GM21381 (cell line): ENCODE results near the gene ZFYVE21.

ENCODE experiments used
- ATAC-seq: cut with Tn5 transposase; IDR thresholded peaks from one replicate; pipeline ENCODE4 v1.9.1; 2021; ENCODE audit warnings: mild to moderate bottlenecking, moderate library complexity; ENCODE audit not compliant: unreplicated experiment

ZFYVE21 gene

DNA sequence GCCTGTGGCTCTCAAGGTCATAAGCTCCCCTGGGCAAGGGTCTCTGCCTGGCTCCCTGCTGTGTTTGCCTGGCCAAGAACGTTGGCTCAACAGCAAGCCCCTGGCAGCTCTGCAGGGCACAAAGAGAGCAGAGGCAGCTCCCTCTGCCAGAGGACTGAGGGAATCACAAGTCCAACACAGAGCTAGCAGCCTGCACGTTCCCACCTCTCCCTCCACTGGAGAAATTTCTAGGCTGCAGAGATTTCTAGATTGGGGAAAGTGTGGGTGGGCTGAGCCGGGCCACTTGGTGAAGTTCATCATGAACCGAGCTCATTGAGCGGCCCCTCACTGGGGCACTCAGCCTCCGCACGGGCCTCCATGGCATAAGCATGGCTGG, 19.8 kb downstream of the ZFYVE21 start:
- no peak for ATAC-seq

DNA sequence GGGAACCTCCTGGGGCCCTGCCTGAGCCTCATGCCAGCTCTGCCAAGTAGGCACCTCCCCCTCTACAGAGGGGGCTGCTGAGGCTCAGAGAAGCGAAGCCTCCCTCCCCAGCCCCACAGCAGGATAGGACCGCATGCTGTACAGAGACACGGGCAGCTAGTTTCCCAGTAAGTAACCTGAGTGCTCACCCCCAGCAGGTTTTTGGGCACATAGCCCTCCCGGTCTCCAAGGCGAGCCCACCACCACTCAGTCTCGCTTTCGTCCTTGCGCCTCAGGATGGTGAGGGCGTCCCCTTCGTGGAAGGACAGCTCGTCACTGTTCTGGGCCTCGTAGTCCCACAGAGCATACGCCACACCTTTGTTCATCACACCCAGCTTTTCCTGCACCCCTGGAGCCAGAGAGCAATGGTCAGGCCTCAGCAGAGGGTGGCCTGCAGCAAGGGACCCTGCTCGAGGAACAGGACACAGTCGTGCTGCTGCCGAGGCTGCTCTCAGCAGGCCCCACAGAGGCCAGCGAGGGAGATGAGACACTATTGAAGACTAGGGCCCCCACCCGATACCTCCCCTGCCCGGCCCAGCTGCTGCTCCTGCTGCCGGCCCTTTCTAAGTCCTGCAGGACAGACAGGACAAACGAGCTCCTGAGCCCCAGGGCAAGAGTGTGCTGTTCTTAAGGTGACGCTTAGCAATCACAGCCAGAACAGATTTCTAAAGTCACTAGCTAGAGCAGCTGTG, 20.4 kb downstream of the ZFYVE21 start:
- ATAC-seq: no peak

DNA sequence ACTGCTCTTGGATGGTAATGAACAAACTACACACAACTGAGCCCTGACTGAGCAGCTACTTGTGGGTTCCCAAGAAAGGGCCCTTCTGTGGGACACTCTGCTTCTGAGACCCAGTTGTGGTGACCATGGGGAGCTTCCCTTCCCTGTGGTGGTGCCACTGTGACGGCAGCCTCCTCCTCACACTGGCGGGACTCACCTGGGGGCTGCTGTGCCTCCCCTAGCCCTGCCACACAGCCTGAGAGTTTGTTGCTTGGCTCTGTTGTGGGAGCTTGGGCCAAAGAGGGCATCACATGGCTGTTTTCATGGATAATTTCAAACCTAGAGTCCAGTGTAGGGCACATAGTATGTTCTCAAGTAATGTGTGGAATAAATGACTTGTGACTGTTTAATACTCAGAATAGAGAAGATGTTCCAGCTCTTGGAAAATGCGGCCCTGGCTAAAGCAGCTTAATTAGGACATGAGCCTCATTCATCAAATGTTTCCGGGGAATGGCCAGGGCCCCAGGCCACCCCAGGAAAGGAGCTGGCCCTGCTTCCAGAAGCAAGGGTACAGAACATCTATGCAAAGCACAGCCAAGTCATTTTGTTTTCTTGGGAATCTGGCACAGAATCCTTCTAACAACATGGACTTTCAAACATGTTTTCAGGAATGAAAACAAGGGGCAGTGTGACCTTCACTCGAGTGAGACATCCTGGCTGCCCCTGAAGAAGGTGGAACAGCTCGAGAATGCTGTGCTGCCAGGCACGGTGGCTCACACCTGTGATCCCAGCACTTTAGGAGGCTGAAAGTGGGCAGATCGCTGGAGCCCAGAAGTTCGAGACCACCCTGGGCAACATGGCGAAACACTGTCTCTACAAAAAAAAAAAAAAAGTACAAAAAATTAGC, 21.2 kb downstream of the ZFYVE21 start:
- ATAC-seq: no peak

DNA sequence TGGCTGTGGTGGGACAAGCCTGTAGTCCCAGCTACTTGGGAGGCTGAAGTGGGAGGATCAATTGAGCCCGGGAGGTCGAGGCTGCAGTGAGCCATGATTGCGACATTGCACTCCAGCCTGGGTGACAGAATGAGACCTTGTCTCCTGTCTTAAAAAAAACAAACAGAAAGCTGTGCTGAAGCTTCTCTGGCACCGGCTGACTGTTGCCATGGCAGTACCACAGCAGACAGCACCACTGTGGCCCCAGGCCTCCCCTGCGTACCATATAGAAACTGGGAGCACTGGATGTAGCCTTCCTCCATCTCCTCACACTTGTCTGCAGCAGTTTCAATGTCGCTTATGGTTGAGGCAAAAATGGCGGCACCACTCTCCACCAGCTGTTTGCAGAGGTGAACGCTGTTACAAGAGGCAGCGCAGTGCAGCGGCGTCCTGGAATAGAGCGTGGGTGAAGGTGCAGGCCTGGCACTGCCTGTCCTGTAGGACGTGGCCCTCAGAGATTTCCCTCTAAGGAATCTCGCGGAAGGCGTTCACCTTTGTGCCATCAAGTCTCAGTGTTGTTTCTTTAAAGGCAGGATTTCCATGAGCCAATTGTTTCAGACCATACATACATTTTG, 21.9 kb downstream of the ZFYVE21 start:
- no peak for ATAC-seq

DNA sequence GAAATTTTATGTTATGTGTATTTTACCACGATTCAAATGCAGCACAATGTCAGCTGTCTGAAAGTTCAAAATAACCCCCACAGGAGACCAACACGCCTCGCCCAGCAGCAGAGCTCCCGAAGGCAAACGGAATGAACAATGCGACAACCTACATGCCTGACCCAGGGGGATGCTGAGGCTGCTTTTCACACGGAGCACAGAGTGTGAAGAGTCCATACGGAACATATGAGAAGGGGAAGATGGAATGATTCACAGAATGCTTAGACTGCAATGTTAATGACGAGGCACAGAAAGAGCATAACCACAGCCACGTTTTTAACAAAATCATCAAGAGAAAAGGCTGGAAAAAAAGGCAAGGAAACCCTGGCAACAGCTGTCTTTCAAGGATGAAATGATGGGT, 22.6 kb downstream of the ZFYVE21 start:
- no peak for ATAC-seq

DNA sequence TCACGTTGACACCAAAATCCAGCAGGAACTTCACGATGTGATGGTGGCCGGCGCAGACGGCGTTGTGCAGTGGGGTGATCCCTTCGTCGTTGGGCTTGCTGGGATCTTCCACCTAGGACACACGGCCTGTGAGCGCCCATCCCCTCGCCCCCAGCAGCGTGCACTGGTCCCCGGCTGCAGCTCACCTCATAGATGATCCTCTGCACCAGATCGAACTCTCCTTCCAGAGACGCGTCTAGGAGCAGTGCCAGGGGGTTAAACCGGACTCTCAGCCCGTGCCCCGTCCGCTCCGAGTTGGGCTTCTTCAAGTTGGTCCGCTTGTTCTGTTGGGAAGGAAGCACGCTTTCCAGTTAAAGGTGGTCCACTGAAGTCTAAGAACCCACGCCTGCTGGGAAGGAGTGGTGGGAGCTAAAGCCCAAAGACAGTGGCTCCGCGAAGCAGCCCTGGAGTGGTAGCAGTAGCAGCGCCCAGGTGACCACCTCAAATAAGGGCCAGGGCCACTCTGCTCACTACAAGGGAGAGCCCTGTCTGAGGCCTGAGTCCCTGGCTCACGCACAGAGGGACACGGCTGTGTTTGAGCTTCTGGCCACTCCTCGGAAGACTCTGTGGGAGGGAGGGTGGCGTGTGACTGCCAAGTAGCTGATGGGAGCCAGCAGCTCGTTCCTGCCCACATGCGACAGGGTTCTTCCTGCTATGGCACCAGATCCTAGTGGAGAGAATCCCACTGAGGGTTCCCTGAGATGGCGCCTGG, 23.3 kb downstream of the ZFYVE21 start:
- ATAC-seq: no peak

DNA sequence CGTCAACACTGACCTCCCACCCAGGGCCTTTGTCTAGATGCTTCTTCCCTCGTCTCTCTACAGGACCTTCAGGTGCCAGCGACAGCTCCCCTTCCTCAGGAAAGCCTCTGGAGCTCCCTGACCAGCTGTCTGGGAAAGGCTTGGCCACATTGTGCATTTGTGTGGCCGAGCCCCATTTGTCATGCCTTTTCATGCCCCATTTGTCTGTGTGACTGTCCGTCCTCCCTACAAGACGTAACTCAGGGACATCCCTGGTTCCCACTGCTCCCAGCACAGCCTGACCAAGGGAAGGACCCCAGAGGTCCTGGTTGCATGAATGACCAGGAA, 23.8 kb downstream of the ZFYVE21 start:
- ATAC-seq: no peak

DNA sequence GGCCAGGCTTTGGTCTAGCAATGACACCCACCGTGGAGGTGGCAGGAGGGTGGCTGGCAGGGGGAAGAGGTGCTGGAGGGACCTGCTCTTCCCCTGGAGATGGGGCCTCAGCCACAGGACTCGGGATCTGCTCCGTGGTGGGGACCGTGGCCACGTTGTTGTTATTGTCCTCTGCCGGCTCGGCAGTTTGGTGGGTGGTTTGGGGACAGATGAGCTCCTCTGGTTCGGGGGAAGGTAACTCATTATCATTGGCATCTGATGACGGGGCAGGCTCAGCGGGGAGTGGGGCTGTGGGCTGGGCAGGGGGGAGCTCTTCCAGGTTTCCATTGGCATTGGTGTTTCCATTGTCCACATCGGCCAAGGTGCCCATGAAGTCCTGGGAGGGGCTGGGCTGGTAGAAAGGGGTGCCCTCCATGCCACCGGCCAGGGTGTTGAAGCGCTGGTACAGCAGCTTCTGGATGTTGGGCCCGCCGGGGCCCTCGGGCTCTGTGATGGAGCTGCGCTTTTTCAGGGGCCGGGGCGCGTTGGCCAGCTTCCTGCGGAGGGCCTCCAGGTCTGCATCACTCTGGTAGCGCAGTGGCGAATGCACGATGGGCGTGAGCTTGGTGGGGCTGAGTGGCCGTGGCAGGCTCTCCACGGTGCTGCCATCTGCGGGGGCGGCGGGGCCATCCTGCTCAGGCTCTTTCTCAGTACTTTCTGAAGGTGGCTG, 24.3 kb downstream of the ZFYVE21 start:
- ATAC-seq: no peak

DNA sequence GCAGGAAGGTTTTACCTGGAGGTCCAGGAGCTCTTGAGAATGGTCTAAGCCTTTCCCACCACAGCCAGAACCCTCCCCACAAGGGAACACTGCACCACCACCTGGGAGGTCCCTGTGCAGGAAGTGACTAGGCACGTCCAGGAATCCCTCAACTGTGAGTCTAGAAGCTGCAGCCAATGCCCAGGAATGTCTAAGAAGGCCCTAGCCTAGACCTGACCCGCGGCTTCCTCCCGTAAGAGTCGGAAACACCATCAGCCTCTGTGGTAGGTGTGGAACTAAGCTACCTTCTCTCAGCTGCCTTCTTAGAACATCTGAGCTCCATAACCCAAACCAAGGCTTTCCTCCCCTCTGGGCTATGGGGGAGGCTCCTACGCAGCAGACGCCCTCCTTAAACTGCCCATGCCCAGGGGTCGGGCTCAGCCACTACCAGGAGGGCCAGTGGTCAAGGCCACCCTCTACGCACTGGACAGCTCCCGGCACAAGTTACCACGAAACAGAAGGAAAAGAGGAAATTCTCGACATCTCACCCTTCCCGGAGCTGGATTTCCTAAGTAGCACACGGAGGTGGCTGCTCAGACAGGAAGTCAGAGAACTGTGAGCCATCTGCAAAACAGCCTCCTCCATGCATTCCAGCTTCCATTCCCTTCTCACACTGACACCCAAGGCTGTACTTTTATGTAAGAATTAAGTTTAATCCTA, 25.5 kb downstream of the ZFYVE21 start:
- ATAC-seq: no peak

DNA sequence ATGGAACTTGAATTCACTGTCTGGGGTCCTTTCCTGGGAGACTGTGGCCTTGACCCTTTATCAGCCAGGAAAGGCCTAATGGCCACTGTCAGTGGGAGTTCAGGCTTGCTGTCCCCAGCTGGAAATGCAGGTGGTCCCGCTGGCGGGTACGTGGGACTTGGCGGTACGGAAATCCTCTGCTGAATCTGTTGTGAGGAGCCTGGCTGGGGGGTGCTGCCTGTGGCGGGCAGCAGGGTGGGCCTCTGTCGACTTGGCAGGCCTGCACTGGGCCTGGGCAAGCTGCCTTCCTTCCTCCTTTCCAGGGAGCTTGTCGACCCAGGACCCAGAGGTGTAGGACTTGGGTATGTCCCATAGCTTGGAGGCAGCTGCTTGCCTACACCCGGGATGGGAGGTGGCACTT, 26.3 kb downstream of the ZFYVE21 start:
- ATAC-seq: no peak

DNA sequence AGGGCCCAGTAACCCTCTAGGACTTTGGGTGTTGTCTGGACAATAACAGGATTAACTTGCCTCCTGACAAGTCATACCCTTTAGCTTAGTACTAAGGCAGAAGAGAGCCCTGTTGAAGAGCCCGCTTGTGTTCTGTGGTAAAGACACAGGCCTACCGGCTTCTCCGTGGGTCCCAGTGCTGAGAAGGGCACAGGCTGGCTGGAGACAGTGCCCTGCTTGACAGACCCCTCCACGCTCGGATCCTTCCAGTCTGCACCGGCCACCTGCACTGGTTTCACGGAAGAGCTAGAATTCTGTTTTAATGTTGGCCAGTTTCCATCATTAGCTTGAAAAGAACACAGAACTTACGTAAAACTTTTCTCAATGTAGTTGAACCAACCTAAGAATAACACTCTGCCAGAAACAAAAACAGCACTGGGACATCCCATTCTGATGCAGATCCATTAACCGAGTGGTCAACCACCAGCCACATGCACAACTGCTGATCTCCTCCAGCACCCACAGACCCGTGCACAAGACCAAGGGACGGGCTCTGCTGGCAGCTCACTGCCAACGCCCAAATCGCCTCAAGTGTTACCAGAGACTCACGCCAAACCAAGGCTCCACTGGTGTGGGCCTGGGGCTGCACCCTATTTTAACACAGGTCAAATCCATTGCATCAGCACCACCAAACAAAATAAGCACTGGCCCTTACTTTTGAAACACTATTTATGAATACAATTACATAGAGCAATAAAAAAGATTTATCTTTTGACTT, 27.1 kb downstream of the ZFYVE21 start:
- no peak for ATAC-seq

DNA sequence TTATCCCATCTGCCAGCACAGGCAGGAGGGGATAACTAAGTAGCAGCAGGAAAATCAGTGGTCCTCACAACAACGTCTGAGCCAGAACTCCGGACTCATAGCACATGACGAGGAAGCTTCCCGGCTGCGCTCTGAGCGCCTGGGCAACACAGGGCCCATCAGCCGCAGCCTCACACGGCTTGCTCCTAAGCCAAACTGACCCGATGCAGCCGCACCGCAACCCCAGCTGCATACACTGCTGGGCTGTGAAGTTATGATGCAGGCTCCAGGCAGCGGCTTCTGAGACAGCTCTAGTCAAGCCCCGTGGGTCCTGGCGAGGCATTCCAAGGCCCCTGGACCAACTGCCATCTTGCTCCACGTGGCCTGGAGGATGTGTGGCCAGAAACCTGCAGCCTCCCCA, 28.1 kb downstream of the ZFYVE21 start:
- ATAC-seq: no peak

DNA sequence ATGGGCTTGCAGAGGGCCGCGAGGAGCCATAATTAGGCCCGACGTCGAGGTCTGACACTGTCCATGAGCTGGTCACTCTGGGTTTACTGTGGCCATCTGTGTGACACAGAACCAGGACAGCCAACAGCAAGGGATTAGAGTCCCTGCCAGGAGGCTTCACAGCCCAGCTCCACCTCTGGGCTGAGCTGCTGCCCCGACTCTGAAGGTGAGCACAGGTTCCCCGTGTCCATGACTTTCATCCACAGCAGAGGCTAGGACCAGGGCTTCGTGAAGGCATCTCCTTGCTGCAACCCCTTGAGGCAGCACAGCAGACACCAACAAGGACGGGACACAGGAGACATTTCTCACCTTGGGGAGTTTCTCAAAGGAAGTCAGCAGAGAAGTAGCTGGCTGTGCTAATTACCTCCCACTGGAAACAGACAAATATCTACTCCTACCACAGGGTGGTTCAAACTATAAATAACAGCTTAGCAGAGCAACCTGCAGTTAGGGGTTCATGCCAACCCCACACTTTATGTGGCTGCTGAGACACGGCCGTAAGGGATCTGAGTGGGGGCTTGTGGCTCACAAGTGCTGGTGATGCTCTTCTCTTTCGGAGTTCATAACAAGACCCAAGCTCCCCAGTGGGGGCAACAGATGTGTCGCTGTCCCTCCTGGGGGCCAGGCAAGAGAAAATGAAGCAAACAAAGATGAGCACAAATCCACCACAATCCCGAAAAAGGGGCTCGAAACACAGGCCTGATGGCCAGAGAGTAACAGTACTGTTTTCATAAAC, 29.2 kb downstream of the ZFYVE21 start:
- ATAC-seq: no peak

DNA sequence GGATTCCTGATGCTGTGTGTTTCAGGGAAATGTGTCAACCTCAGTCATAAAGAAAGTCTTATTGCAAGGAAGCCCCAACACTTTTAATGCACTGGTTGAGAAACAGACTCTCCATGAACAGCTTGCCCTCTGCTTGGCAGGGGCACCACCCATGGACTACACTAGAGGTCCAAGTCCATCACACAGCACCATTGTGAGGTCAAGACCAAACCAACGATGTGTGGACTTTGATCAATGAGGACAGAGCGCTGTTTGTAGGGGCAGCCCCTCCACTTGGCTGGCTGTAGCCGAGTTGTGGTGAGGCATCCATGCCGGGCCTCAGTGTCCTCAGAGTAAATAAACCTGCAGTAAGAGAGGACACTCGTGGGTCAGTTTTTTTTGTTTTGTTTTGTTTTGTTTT, 29.8 kb downstream of the ZFYVE21 start:
- no peak for ATAC-seq

DNA sequence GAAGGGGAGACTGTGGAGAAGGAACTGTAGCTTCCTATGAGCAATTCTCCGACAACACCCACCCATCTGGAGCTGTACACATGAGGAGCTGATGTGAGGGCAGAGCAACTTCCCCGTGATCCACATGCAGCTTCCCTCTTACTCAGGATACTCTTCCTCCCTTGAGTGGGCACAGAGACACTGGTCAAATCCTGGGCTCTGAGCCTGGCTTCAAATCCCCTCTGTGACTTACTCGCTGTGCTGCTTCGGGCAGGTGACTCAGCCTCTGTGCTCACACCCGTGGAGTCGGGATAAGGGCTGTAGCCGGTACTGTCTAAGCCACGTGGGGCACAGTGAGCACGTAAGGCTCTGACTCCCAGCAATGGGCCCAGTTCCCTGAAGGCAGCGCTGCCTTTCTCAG, 31.1 kb downstream of the ZFYVE21 start:
- ATAC-seq: no peak

DNA sequence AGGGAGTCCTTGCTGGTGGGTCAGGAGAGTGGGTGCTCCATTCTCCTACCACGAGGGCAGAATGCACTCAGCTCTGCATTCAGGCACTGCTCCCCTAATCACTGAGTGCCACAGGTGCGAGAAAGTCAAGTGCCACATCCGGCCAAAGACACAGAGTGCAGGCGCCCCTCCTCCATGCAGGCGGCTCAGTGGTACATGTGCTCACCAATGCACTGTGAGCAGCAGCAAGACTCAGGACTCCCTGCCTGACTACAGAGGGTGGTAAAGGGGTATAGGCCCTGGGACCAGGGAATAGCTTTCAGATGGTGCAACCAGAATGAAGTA, 32.9 kb downstream of the ZFYVE21 start:
- no peak for ATAC-seq

DNA sequence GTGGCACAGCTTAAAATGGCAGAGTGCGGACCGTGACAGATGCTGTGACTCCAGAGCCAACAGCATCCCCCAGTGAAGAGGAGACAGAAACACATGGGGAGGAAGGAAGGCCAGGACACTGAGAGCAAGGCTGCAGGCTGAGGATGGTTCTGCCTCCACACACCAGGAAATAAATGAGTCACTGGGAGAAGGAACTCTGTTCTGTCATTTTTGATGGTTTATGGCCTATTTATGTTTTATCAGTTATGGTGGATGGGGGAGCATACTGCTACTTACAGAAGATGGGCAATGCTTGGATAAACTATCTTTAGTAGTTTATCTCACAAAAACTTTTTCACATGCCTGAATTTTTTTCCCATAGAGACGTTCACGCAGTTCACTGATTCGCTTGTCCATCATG, 33.8 kb downstream of the ZFYVE21 start:
- ATAC-seq: no peak

DNA sequence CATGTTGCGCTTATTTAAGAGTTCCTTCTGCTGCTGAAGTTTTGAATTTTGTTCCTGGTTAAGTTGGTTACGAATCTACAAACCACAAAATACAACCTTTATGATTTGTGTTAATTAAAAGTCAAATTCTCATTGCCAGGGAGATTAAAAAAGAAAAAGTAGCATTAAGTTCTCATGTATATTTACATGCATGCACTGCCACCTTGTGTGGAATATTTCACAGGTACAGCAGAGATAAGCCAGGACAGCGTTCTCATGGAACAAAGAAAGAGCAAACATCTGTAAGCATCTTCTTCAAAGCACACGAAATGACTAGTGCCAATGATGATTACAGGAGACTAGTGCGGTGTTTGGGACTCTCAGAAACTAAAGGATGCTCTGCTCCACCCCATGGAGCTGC, 34.2 kb downstream of the ZFYVE21 start:
- no peak for ATAC-seq

DNA sequence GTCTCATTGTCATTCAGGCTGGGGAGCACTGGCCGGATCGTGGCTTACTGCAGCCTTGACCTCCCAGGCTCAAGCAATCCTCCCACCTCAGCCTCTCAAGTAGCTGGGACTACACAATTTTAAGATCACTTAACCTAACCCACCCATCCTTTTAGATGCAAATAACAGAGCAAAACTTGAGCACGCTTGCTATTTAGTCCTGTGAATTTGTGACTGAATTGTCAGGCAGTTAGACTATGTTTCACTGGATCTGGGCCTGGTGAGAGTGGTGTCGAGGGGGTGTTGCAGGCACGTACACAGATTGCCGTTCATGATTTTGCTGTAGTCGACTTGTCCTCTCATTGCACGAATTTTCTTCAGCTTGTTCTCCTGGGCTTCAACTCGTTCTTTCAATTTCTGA, 38.2 kb downstream of the ZFYVE21 start:
- ATAC-seq: no peak
